H1 (cell line): Measurements from ENCODE around the gene EBNA1BP2. TPM values are rescaled to one million over a fixed set of nuclear protein-coding genes. Genes with fewer than 3 reads are reported as not detected.

ENCODE experiments used
- CTCF ChIA-PET: fragments of 300-600 bp; sonication (Branson Sonifier 250); formaldehyde crosslinking; loops from one replicate; lab custom pipeline; 2021; ENCODE audit not compliant: partially characterized antibody; lab: Charles Lee
- POLR2A ChIA-PET: fragments of 300-600 bp; sonication (Branson Sonifier 250); formaldehyde crosslinking; loops from one replicate; lab custom pipeline; 2021; ENCODE audit warnings: inconsistent platforms; ENCODE audit not compliant: partially characterized antibody; lab: Charles Lee
- DNase-seq, 2 experiments: peaks; one replicate each; pipeline versions ENCODE4 v3.0.0 to v3.0.0-alpha.2; 2010 to 2022; ENCODE audit warnings: low spot score in 2 of 2, low read depth in 1 of 2, mixed read lengths in 1 of 2
- FAIRE-seq: peaks from 2 replicates; lab custom pipeline; 2011; peaks lifted over from hg19 to GRCh38; lab: Jason Lieb, UNC
- H2AFZ ChIP-seq: 2 replicates; pipeline ENCODE4 v1.8.1; 2012; ENCODE audit warnings: low read length, inconsistent platforms
- H2AK5ac ChIP-seq: 2 replicates; pipeline ENCODE4 v1.6.1; 2013; ENCODE audit warnings: low read depth, low read length
- H2BK120ac ChIP-seq: replicated peaks from 2 replicates; pipeline ENCODE3; 2013; ENCODE audit warnings: low read depth, low read length, inconsistent platforms
- H2BK12ac ChIP-seq: 2 replicates; pipeline ENCODE4 v1.6.1; 2013; ENCODE audit warnings: low read depth, low read length
- H2BK15ac ChIP-seq: 2 replicates; pipeline ENCODE4 v1.6.1; 2013; ENCODE audit warnings: low read length
- H2BK20ac ChIP-seq: 2 replicates; pipeline ENCODE4 v1.6.1; 2013; ENCODE audit warnings: low read length
- H2BK5ac ChIP-seq: 2 replicates; pipeline ENCODE4 v1.6.1; 2013; ENCODE audit warnings: low read depth, low read length
- H3K14ac ChIP-seq: 2 replicates; pipeline ENCODE4 v1.6.1; 2013; ENCODE audit warnings: inconsistent platforms; ENCODE audit not compliant: insufficient read length
- H3K18ac ChIP-seq: 2 replicates; pipeline ENCODE4 v1.6.1; 2013; ENCODE audit warnings: low read length; ENCODE audit errors: extremely low read depth
- H3K23ac ChIP-seq: 2 replicates; pipeline ENCODE4 v1.6.1; 2013; ENCODE audit warnings: inconsistent platforms; ENCODE audit not compliant: insufficient read length
- H3K23me2 ChIP-seq: 2 replicates; pipeline ENCODE4 v1.6.1; 2013; ENCODE audit warnings: low read depth, low read length
- H3K27ac ChIP-seq: 2 replicates; pipeline ENCODE4 v1.6.1; 2011; ENCODE audit warnings: low read depth, low read length, inconsistent platforms
- H3K27me3 ChIP-seq, 4 experiments: replicated peaks in 1 of 4; 1 replicate in 1 of 4; 2 replicates in 3 of 4; pipeline versions ENCODE4 v1.6.1 to v1.8.1; 2011 to 2013; ENCODE audit warnings: low read length in 3 of 4, mild to moderate bottlenecking in 3 of 4, inconsistent platforms in 2 of 4, mixed read lengths in 2 of 4, moderate library complexity in 1 of 4; ENCODE audit not compliant: control insufficient read depth in 3 of 4, insufficient read depth in 3 of 4; ENCODE audit errors: extremely low read depth in 1 of 4
- H3K36me3 ChIP-seq, 4 experiments: 2 replicates each; pipeline versions ENCODE4 v1.6.1 to v1.8.1; 2011 to 2013; ENCODE audit warnings: mild to moderate bottlenecking in 4 of 4, low read length in 3 of 4, moderate library complexity in 2 of 4, control low read depth in 1 of 4, inconsistent platforms in 1 of 4; ENCODE audit not compliant: insufficient read depth in 4 of 4, control insufficient read depth in 2 of 4
- H3K4ac ChIP-seq: replicated peaks from 2 replicates; pipeline ENCODE3; 2013; ENCODE audit warnings: low read length, low read depth, mixed read lengths, inconsistent platforms; ENCODE audit not compliant: insufficient read length
- H3K4me1 ChIP-seq, 4 experiments: replicated peaks in 1 of 4; 1 replicate in 1 of 4; 2 replicates in 3 of 4; pipeline versions ENCODE4 v1.6.1 to v1.8.1; 2011 to 2013; ENCODE audit warnings: low read length in 3 of 4, inconsistent platforms in 2 of 4, mixed read lengths in 1 of 4; ENCODE audit not compliant: insufficient read depth in 4 of 4, control insufficient read depth in 3 of 4
- H3K4me2 ChIP-seq, 2 experiments: 2 replicates each; pipeline versions ENCODE4 v1.6.1 to v1.8.1; 2011 to 2013; ENCODE audit warnings: low read depth in 2 of 2, low read length in 2 of 2, control low read depth in 1 of 2, inconsistent platforms in 1 of 2, mild to moderate bottlenecking in 1 of 2; ENCODE audit not compliant: insufficient read depth in 1 of 2
- H3K4me3 ChIP-seq, 4 experiments: fragments of 200-600, 300-600 bp in 1 of 4; sonication (generic), shearing (Covaris generic), sonication (Bioruptor Twin) in 1 of 4; 2 replicates each; pipeline versions ENCODE4 v1.5.1 to v1.8.1; 2011 to 2016; ENCODE audit warnings: low read length in 4 of 4, low read depth in 3 of 4, control low read depth in 2 of 4, inconsistent platforms in 2 of 4, mild to moderate bottlenecking in 2 of 4, mixed read lengths in 1 of 4, moderate library complexity in 1 of 4; ENCODE audit not compliant: insufficient read depth in 2 of 4; ENCODE audit errors: extremely low read depth in 1 of 4
- H3K56ac ChIP-seq: replicated peaks from 2 replicates; pipeline ENCODE3; 2013; ENCODE audit warnings: low read depth, mild to moderate bottlenecking, mixed read lengths, low read length, inconsistent platforms; ENCODE audit not compliant: insufficient read length
- H3K79me1 ChIP-seq: 2 replicates; pipeline ENCODE4 v1.6.1; 2013; ENCODE audit warnings: low read depth, low read length, control low read depth
- H3K79me2 ChIP-seq, 2 experiments: 2 replicates each; pipeline versions ENCODE4 v1.6.1 to v1.8.1; 2012 to 2013; ENCODE audit warnings: low read length in 2 of 2, mild to moderate bottlenecking in 2 of 2, inconsistent platforms in 1 of 2; ENCODE audit not compliant: insufficient read depth in 2 of 2, control insufficient read depth in 1 of 2
- H3K9ac ChIP-seq, 4 experiments: replicated peaks in 1 of 4; 1 replicate in 1 of 4; 2 replicates in 3 of 4; pipeline versions ENCODE4 v1.6.1 to v1.8.1; 2011 to 2013; ENCODE audit warnings: low read depth in 3 of 4, low read length in 3 of 4, control low read depth in 2 of 4, mild to moderate bottlenecking in 2 of 4, moderate library complexity in 2 of 4, inconsistent platforms in 1 of 4; ENCODE audit errors: extremely low read depth in 1 of 4
- H3K9me3 ChIP-seq, 2 experiments: 2 replicates each; pipeline versions ENCODE4 v1.6.1 to v1.8.1; 2012 to 2013; ENCODE audit warnings: mild to moderate bottlenecking in 2 of 2, moderate library complexity in 2 of 2, control low read depth in 1 of 2, inconsistent platforms in 1 of 2, low read depth in 1 of 2, low read length in 1 of 2, mixed read lengths in 1 of 2; ENCODE audit not compliant: insufficient read depth in 2 of 2
- H4K20me1 ChIP-seq, 2 experiments: replicated peaks in 1 of 2; 2 replicates each; pipeline versions ENCODE3 to v1.8.1; 2011 to 2013; ENCODE audit warnings: inconsistent platforms in 2 of 2, low read length in 2 of 2, mild to moderate bottlenecking in 1 of 2; ENCODE audit not compliant: insufficient read depth in 2 of 2, control insufficient read depth in 1 of 2
- H4K5ac ChIP-seq: 2 replicates; pipeline ENCODE4 v1.6.1; 2013; ENCODE audit warnings: low read length, low read depth, mixed read lengths, inconsistent platforms; ENCODE audit not compliant: insufficient read length
- H4K8ac ChIP-seq: 2 replicates; pipeline ENCODE4 v1.8.0; 2013; ENCODE audit warnings: mild to moderate bottlenecking, moderate library complexity, low read length, inconsistent platforms; ENCODE audit not compliant: insufficient read depth; ENCODE audit errors: extremely low read depth
- H4K91ac ChIP-seq: replicated peaks from 2 replicates; pipeline ENCODE3; 2013; ENCODE audit warnings: low read length, mixed read lengths, inconsistent platforms; ENCODE audit not compliant: insufficient read length
- BCL11A ChIP-seq, 2 experiments: IDR thresholded peaks; one replicate each; pipeline ENCODE4 v1.6.1; 2011; ENCODE audit warnings: low read depth in 2 of 2, low read length in 2 of 2, mild to moderate bottlenecking in 2 of 2
- BRCA1 ChIP-seq: IDR thresholded peaks from 2 replicates; pipeline ENCODE4 v1.6.1; 2012; ENCODE audit warnings: low read depth, low read length, improper control_type of control experiment
- CBX5 ChIP-seq: fragments of 300-800, 300-1000 bp; sonication (generic); IDR thresholded peaks from 2 replicates; pipeline ENCODE4 v1.7.1; 2016; ENCODE audit warnings: antibody characterized with exemption, low read length, low read depth
- CHD2 ChIP-seq: IDR thresholded peaks from 2 replicates; pipeline ENCODE4 v1.6.1; 2012; ENCODE audit warnings: low read length, improper control_type of control experiment
- CREB1 ChIP-seq: IDR thresholded peaks from 2 replicates; pipeline ENCODE4 v1.6.1; 2012; ENCODE audit warnings: inconsistent platforms
- EZH2 ChIP-seq: fragments of 200-600 bp; sonication (generic); IDR thresholded peaks from 2 replicates; pipeline ENCODE4 v1.7.1; 2012; ENCODE audit warnings: low read depth, mild to moderate bottlenecking, moderate library complexity, low read length, inconsistent platforms; ENCODE audit not compliant: severe bottlenecking
- JUN ChIP-seq: IDR thresholded peaks from 2 replicates; pipeline ENCODE4 v1.6.1; 2011; ENCODE audit warnings: low read depth, mild to moderate bottlenecking, improper control_type of control experiment, low read length
- RXRA ChIP-seq: IDR thresholded peaks from 2 replicates; pipeline ENCODE4 v1.6.1; 2011; ENCODE audit warnings: low read depth, mild to moderate bottlenecking, low read length, moderate library complexity; ENCODE audit not compliant: insufficient read depth
- SIX5 ChIP-seq: IDR thresholded peaks from 2 replicates; pipeline ENCODE4 v1.6.1; 2011; ENCODE audit warnings: mild to moderate bottlenecking, low read depth, low read length
- SP1 ChIP-seq: IDR thresholded peaks from 2 replicates; pipeline ENCODE4 v1.6.1; 2011; ENCODE audit warnings: low read depth, low read length
- SP4 ChIP-seq: IDR thresholded peaks from 2 replicates; pipeline ENCODE4 v1.6.1; 2012; ENCODE audit warnings: low read length, inconsistent platforms
- SUZ12 ChIP-seq: fragments of 200-600 bp; sonication (generic); IDR thresholded peaks from 2 replicates; pipeline ENCODE4 v1.6.1; 2012; ENCODE audit warnings: mild to moderate bottlenecking, inconsistent platforms, low read length, moderate library complexity, mixed read lengths
- ZNF274 ChIP-seq: IDR thresholded peaks from 2 replicates; pipeline ENCODE4 v1.7.0; 2012; ENCODE audit warnings: low read length, borderline replicate concordance; ENCODE audit errors: extremely low read depth
- polyA plus RNA-seq, 7 experiments: library from polyadenylated mRNA; depleted of rRNA in 3 of 7; stranded (reverse) in 5 of 7; unstranded in 2 of 7; fragments of >200 nt in 5 of 7; fragments of 200-250 nt in 2 of 7; gene quantifications; 1 replicate in 5 of 7; 2 replicates in 1 of 7; 4 replicates in 1 of 7; pipeline versions ENCODE4 v1.2.1 to v1.2.3, GENCODE V29; 2011 to 2013; ENCODE audit warnings: missing spikeins in 2 of 7, mixed read lengths in 2 of 7
- total RNA-seq: library from RNA; stranded (reverse); fragmentation: NEBNext Ultra II Directional; extraction: Animal tissue kit (Norgen Biotek cat#: 25700); gene quantifications from 2 replicates; pipeline ENCODE4 v1.2.1, GENCODE V29; 2021
- TF ChIP-seq, protein P1 (sequence below): IDR thresholded peaks from 2 replicates; pipeline ENCODE4 v1.6.1; 2011; ENCODE audit warnings: low read length, improper control_type of control experiment

Gene EBNA1BP2
- total and polyA plus RNA-seq, 2 of the 8 experiments (the other 6 are each of a cell fraction or from before 2014, with no cell fraction given), result 31.0 to 104 TPM

DNA sequence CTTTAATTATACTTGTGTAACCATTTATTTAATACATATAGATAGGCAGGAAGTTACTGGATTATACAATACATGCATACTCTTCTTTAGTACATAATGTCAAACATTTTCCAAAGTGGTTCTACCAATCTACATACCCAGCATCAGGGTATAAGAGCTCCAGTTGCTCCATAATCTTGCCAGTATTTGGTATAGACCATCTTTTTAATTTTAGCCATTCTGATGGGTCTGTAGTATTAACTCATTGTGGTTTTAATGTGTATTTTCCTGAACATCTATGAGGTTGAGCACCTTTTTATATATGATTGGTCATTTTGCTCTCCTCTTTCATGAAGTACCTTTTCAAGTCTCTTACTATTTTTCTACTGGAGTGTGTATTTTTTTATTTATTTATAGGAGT, 32.1 kb downstream of the EBNA1BP2 start:
- H3K27me3 ChIP-seq, result no peaks in the 10 kb centered on the region
- FAIRE-seq, result no peak

More for the DNA sequence above, 32.1 kb downstream of the EBNA1BP2 start:
- no peaks in the 10 kb centered on the region for H3K79me2 ChIP-seq
- H3K36me3 ChIP-seq, result 0 out of 8 replicates have a peak, but pooled peaks cover 0 to 3% (median 1%) of the 10 kb centered on the region in 4 experiments
- H4K20me1 ChIP-seq, result peaks cover 0 to 2% of the 10 kb centered on the region in 2 experiments
- no peak overlapping the region for H2AFZ ChIP-seq
- CTCF ChIA-PET, result no interaction called here
- H3K18ac ChIP-seq, result no peak overlapping the region
- no peak overlapping the region for H4K5ac ChIP-seq
- H3K4me2 ChIP-seq, result no peak overlapping the region
- peaks cover 5 to 6% of the 10 kb centered on the region in 2 experiments; a peak in 3 of 4 replicates for H3K9me3 ChIP-seq
- TF ChIP-seq JUN, result no peak
- no peak for TF ChIP-seq CHD2
- TF ChIP-seq SIX5, result no peak
- TF ChIP-seq EZH2, result no peak
- no peak for TF ChIP-seq BCL11A (IDR thresholded peaks at IDR 0.05; ENCODE audit: low read depth in 2 of 2, low read length in 2 of 2)
- no peak for TF ChIP-seq ZNF274
- TF ChIP-seq BRCA1, result no peak
- TF ChIP-seq SP4, result no peak
- TF ChIP-seq, protein P1, sequence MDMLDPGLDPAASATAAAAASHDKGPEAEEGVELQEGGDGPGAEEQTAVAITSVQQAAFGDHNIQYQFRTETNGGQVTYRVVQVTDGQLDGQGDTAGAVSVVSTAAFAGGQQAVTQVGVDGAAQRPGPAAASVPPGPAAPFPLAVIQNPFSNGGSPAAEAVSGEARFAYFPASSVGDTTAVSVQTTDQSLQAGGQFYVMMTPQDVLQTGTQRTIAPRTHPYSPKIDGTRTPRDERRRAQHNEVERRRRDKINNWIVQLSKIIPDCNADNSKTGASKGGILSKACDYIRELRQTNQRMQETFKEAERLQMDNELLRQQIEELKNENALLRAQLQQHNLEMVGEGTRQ, result no peak
- TF ChIP-seq RXRA, result no peak
- no peak for TF ChIP-seq SP1
- TF ChIP-seq CBX5, result no peak
- TF ChIP-seq CREB1, result no peak
- TF ChIP-seq SUZ12, result no peak
- H3K9ac ChIP-seq, result no peak overlapping the region
- POLR2A ChIA-PET, result no interaction called here
- DNase-seq, result no peak
- no peak overlapping the region for H2AK5ac ChIP-seq
- no peak overlapping the region for H3K56ac ChIP-seq
- no peak overlapping the region for H3K4ac ChIP-seq
- no peak overlapping the region for H4K91ac ChIP-seq
- H3K23me2 ChIP-seq, result 0 out of 2 replicates have a peak, but pooled peaks cover 2% of the 10 kb centered on the region
- H2BK15ac ChIP-seq, result no peak overlapping the region
- no peak overlapping the region for H2BK120ac ChIP-seq
- H3K23ac ChIP-seq, result no peak overlapping the region
- no peak overlapping the region for H4K8ac ChIP-seq
- no peak overlapping the region for H3K27ac ChIP-seq
- H2BK5ac ChIP-seq, result no peak overlapping the region
- H3K14ac ChIP-seq, result no peak overlapping the region
- H3K4me3 ChIP-seq, result no peak overlapping the region
- peaks cover 3% of the 10 kb centered on the region; the same call in 1 of the 2 replicates for H3K79me1 ChIP-seq
- no peak overlapping the region for H2BK12ac ChIP-seq
- H3K4me1 ChIP-seq, result peaks cover 0 to 2% (median 0%) of the 10 kb centered on the region in 4 experiments; a peak in 2 of 7 replicates
- no peak overlapping the region for H2BK20ac ChIP-seq
